Skeletal muscle satellite cell (primary cell): Measurements from ENCODE around the gene HMBS.
"Not testable (repeated sequence)": the region's sequence is repeated elsewhere in the genome, so short reads cannot be mapped to it uniquely, and the experiment has no call there.

Experiments used
- H3K27me3 ChIP-seq: 2 replicates; pipeline ENCODE4 v1.7.0; 2013; ENCODE audit warnings: low read length; ENCODE audit not compliant: control insufficient read depth, insufficient read depth
- H3K36me3 ChIP-seq: 2 replicates; pipeline ENCODE4 v1.7.0; 2013; ENCODE audit warnings: mild to moderate bottlenecking, control low read depth, low read length; ENCODE audit not compliant: insufficient read depth
- H3K4me1 ChIP-seq: 2 replicates; pipeline ENCODE4 v1.7.0; 2013; ENCODE audit warnings: low read length; ENCODE audit not compliant: control insufficient read depth, insufficient read depth
- H3K4me2 ChIP-seq: 2 replicates; pipeline ENCODE4 v1.7.0; 2013; ENCODE audit warnings: mild to moderate bottlenecking, low read length
- H3K4me3 ChIP-seq: 2 replicates; pipeline ENCODE4 v1.7.0; 2013; ENCODE audit warnings: low read length
- H3K9ac ChIP-seq: 2 replicates; pipeline ENCODE4 v1.7.0; 2013; ENCODE audit warnings: mild to moderate bottlenecking, low read depth, low read length, moderate library complexity
- H3K9me3 ChIP-seq: replicated peaks from 2 replicates; pipeline ENCODE4 v1.7.0; 2013; ENCODE audit warnings: mild to moderate bottlenecking, control low read depth, low read length

HMBS gene

DNA sequence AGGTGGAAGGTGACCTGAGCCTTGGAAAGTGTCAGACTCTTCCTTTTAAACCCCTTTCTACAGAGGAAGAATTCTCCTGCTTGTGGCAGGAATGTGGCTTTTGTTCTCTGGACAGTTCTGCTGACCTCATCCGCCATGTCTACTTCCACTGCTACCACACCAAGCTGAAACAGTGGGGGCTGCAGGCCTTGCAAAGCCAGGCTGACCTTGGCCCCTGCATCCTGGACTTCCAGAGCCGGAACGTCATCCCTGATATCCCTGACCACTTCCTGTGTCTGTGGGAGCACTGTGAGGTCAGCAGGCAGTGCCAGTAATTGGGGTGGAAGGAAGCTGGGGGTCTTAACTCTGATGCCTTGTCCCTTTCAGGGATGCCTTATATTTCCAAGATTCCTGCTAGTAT lies 46.0 kb downstream of the HMBS start:
- Histone ChIP-seq H3K9me3 (no peaks in the 10 kb centered on the region), H3K4me1 (no peaks in the 10 kb centered on the region), H3K4me2 (no peak overlapping the region), H3K36me3 (peaks cover 47% of the 10 kb centered on the region), H3K9ac (no peak overlapping the region), H3K27me3 (no peaks in the 10 kb centered on the region), H3K4me3 (no peak overlapping the region)

DNA sequence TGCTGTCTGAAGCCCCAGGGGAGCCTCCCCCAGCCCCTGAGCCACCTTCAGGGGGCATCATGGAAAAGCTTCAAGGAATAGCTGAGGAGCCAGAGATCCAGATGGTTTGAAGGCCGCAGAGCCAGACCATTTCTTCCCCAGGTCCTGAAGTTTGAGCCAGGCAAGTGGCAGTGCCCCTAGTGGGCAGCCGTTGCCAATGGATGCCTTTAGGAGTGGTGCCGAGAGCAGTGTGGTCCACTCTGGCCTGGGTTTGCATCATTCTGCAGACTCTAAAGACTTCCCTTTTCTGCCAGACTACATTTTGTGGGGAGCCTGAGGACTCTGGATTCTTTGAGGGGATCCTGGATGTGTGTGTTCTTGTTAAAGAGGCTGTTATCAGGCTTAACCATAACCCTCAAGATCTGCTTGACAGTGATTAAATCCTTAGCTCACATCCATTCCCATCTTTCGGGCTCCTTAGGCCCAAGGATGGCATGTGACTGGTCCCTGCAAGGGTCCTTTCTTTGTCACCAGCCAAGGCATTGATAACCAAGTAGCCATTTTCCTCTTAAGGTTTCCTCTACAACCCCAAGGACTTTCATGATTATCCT lies 49.8 kb downstream of the HMBS start:
- Histone ChIP-seq H3K36me3 (peaks cover 47% of the 10 kb centered on the region), H3K27me3 (no peaks in the 10 kb centered on the region), H3K4me1 (no peaks in the 10 kb centered on the region), H3K9ac (no peak overlapping the region), H3K4me2 (no peak overlapping the region), H3K4me3 (no peak overlapping the region), H3K9me3 (no peaks in the 10 kb centered on the region)

DNA sequence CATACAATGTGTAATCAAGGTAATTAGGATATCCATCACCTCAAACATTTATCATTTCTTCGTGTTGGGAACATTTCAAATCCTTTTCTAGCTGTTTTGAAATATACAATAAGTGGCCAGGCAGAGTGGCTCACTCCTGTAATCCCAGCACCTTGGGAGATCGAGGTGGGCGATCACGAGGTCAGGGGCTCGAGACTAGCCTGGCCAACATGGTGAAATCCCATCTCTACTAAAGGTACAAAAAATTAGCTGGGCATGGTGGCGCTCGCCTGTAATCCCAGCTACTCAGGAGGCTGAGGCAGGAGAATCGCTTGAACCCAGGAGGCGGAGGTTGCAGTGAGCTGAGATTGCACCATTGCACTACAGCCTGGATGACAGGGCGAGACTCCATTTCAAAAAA lies 54.6 kb downstream of the HMBS start:
- H3K27me3 ChIP-seq, H3K4me1 ChIP-seq, H3K9ac ChIP-seq, H3K4me3 ChIP-seq, H3K9me3 ChIP-seq, H3K4me2 ChIP-seq, H3K36me3 ChIP-seq: not testable (repeated sequence)
